ENCODE measurements around the gene TRIM65.

- TF ChIP-seq CTCF (IDR thresholded peaks at IDR 0.05; ENCODE audit: insufficient read depth, low read length) (no peak), POLR2AphosphoS5 (IDR thresholded peaks at IDR 0.05; ENCODE audit: low read depth) (no peak), SPI1 (IDR thresholded peaks at IDR 0.05; ENCODE audit: borderline replicate concordance, low read depth) (no peak), REST (IDR thresholded peaks at IDR 0.05; ENCODE audit: insufficient replicate concordance, low read depth) (no peak)
Observed at GRCh38 chr17:75899767-75900468, 3.2 kb upstream of the TRIM65 start.

Measured in HL-60 (cell line).